ENCODE measurements around the gene CTRL. TPM values are rescaled to one million over a fixed set of nuclear protein-coding genes. Genes with fewer than 3 reads are reported as not detected.
A peak's percentile ranks its signal among the peaks of the same experiment; 100 is the strongest.

CTRL gene
- total RNA-seq, 4 donors from 2014 or later = 0.27 TPM; not detected in 3

GRCh38 chr16:67935402-67936123 lies 3.9 kb upstream of the CTRL start:
- peaks cover 22 to 29% of the 10 kb centered on the region in 2 donors for H3K4me1 ChIP-seq
- DNase-seq (peak; percentile 94 to 96), ATAC-seq (peak; percentile 89 to 92)
- in situ Hi-C loops (cut with MboI; ENCODE audit: low sequenced_read_pairs in 4 of 4) (loop anchor here in 1 of 4 donors (10.0 kb wide), 1 partner anchor 51 kb away; the partner anchor contains the start of gene NRN1L), intact Hi-C loops (cut with DNase I; ENCODE audit: low total_unique reads) (loop anchor here (2.0 to 10.0 kb wide), 3 partner anchors 23 to 381 kb away; no protein-coding TSS in a partner anchor)
- H3K27ac ChIP-seq = peak overlapping the region; percentile 91 to 98 (median 94)
- no peaks in the 10 kb centered on the region for H3K9me3 ChIP-seq
- no peaks in the 10 kb centered on the region for H3K27me3 ChIP-seq
- TF ChIP-seq POLR2A (IDR thresholded peaks at IDR 0.05) = peak; percentile 61 to 65
- TF ChIP-seq CTCF (IDR thresholded peaks at IDR 0.05 in 4 of 5, conservative IDR thresholded peaks at IDR 0.05 in 1 of 5) = peak in 1 of 5 experiments; percentile 28
- H3K36me3 ChIP-seq = peaks cover 0 to 4% of the 10 kb centered on the region in 2 donors
- H3K4me3 ChIP-seq = peak overlapping the region; percentile 79 to 99 (median 93)

GRCh38 chr16:67935101-67935401 lies 3.4 kb upstream of the CTRL start:
- TF ChIP-seq CTCF (IDR thresholded peaks at IDR 0.05 in 4 of 5, conservative IDR thresholded peaks at IDR 0.05 in 1 of 5) = no peak
- no peak for TF ChIP-seq POLR2A (IDR thresholded peaks at IDR 0.05)
- DNase-seq (no peak), ATAC-seq (peak; percentile 3 to 7)
- no peaks in the 10 kb centered on the region for H3K27me3 ChIP-seq
- in situ Hi-C loops (cut with MboI; ENCODE audit: low sequenced_read_pairs in 4 of 4) (loop anchor here in 1 of 4 donors (10.0 kb wide), 1 partner anchor 50 kb away; the partner anchor contains the start of gene NRN1L), intact Hi-C loops (cut with DNase I; ENCODE audit: low total_unique reads) (loop anchor here (2.0 to 10.0 kb wide), 2 partner anchors 54 to 380 kb away; no protein-coding TSS in a partner anchor)
- peak overlapping the region; percentile 79 to 99 (median 93) for H3K4me3 ChIP-seq
- H3K4me1 ChIP-seq = peaks cover 22 to 27% of the 10 kb centered on the region in 2 donors
- H3K9me3 ChIP-seq = no peaks in the 10 kb centered on the region
- H3K36me3 ChIP-seq = peaks cover 0 to 4% of the 10 kb centered on the region in 2 donors
- peak overlapping the region; percentile 91 to 98 (median 94) for H3K27ac ChIP-seq

GRCh38 chr16:67934306-67935100 lies 2.8 kb upstream of the CTRL start:
- TF ChIP-seq POLR2A (IDR thresholded peaks at IDR 0.05) (no peak), CTCF (IDR thresholded peaks at IDR 0.05 in 4 of 5, conservative IDR thresholded peaks at IDR 0.05 in 1 of 5) (no peak)
- Histone ChIP-seq H3K9me3 (no peaks in the 10 kb centered on the region), H3K4me3 (peak overlapping the region; percentile 79 to 99 (median 93)), H3K36me3 (peaks cover 0 to 2% of the 10 kb centered on the region in 2 donors), H3K27me3 (no peaks in the 10 kb centered on the region), H3K4me1 (peaks cover 22 to 25% of the 10 kb centered on the region in 2 donors), H3K27ac (peak overlapping the region; percentile 91 to 98 (median 94))
- no peak for DNase-seq
- intact Hi-C loops (cut with DNase I; ENCODE audit: low total_unique reads) = loop anchor here (2.0 to 10.0 kb wide), 2 partner anchors 54 to 380 kb away; no protein-coding TSS in a partner anchor
- in situ Hi-C loops (cut with MboI; ENCODE audit: low sequenced_read_pairs in 4 of 4) = loop anchor here in 1 of 4 donors (10.0 kb wide), 1 partner anchor 50 kb away; the partner anchor contains the start of gene NRN1L
- ATAC-seq = peak in 1 of 2 donors; percentile 1

GRCh38 chr16:67933805-67934204 lies 2.1 kb upstream of the CTRL start:
- Histone ChIP-seq H3K36me3 (no peaks in the 10 kb centered on the region), H3K4me3 (no peak overlapping the region), H3K9me3 (no peaks in the 10 kb centered on the region), H3K27me3 (no peaks in the 10 kb centered on the region), H3K27ac (peak overlapping the region in 1 of 4 donors; percentile 95), H3K4me1 (peaks cover 22 to 25% of the 10 kb centered on the region in 2 donors)
- DNase-seq (no peak), ATAC-seq (no peak)
- intact Hi-C loops (cut with DNase I; ENCODE audit: low total_unique reads) = loop anchor here (2.0 to 10.0 kb wide), 2 partner anchors 55 to 379 kb away; no protein-coding TSS in a partner anchor
- in situ Hi-C loops (cut with MboI; ENCODE audit: low sequenced_read_pairs in 4 of 4) = loop anchor here in 1 of 4 donors (10.0 kb wide), 1 partner anchor 49 kb away; the partner anchor contains the start of gene NRN1L
- TF ChIP-seq POLR2A (IDR thresholded peaks at IDR 0.05) (no peak), CTCF (IDR thresholded peaks at IDR 0.05 in 4 of 5, conservative IDR thresholded peaks at IDR 0.05 in 1 of 5) (no peak)
